Measurements from ENCODE around the gene SCAPER.

Gene SCAPER

DNA sequence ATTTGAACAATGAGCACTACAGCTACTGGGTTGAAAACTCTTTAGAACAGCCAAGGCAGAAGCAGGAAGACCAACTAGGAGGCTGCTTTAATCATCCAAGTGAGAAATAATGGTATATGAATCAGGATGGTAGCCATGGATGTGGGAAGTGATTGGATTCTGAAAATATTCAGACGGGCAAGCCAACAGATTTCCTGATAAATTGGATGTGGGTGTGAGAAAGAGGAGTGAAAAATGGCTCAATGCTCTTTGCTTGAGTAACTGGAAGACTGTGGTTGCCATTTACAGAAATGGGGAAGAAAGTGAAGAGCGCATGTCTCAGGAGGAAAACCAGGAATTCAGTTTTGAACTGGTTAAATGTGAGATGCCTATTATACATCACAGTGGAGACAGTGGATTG is 518.2 kb downstream of the SCAPER start:
- DNase-seq, result no peak

DNA sequence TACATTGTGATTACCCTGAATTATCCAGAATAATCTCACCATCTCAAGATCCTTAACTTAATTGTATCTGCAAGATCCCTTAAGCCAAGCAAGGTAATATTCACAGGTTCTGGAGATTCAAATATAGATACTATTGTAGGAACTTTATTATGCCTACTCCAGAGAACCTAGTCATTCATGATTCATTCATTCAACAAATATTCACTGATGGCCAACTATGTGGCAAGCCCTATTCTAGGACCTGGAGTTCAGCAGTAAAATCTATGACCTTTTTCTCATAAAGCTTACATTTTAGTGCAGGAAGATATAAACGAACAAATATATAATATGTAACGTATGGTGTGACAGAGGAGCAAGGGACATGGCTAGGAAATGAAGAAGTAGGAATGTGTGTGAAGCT is 519.0 kb downstream of the SCAPER start:
- DNase-seq, result no peak

DNA sequence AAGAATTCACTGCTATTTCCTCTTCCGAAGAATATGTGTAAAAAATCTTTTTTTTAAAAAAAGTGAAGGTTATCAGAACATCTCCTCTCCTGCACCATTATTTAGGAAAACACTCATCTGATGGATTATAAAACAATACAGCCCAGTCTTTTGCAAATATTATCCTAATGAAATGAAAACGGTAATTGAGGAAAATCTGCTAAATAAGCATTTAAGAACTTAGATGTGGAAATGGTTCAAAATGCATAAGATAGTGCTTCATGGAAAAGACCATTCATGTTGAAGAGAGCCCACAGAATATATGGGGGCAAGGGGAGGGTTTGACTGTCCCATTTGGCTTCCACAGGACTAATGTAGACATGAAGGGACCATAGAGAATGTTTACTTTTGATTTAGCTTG is 520.7 kb downstream of the SCAPER start:
- DNase-seq, result no peak

DNA sequence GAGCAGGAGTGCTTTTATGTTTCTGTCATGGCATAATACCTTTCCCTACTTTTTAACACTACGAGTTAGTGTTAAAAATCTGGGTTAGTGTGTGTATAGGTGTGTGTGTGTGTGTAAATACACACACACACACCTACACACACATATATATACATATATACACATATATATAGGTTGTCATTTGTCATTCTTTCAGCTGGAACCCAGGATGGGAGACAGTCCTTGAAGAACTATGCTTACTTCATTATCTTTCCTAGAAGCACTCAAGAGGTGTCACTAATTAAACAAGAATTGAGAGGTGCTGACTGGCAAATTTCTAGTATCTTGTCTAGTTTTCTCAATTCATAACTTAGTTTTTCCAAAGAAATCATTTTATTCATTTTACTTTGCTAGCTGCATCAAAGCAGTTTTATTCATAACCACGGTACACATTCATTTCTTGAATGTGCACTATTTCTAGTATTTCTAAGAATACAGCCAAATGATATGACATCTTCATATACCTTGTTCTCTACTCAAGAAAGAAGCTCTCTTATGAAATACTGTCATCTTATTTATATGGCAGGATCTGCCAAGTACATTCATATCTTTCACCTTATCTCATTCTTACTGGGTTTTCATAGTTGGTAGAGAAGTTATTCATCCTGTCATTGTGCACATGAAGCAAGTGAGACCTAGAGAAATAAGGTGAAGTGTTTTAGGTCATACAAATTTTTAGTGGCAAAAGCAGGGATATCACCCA is 522.0 kb downstream of the SCAPER start:
- no peak for DNase-seq

DNA sequence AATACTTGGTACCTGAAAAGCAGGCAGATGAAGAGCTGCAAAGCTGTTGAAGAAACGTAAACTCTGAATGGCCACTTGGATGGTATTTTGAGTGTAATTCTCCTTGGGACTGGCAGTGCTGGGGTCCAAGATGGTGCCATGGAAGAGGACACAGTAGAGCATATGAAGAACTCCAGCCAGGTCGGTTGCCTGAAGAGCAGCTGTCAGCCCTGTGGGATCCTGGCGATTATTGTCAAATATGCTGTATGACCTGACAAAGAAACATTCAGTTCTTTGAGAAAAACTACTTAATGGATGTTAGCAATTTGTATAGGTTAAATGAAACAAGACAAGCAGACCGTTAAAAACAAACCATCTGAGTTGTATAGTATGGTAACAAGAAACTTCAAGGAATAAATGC is 523.8 kb downstream of the SCAPER start:
- DNase-seq, result no peak

DNA sequence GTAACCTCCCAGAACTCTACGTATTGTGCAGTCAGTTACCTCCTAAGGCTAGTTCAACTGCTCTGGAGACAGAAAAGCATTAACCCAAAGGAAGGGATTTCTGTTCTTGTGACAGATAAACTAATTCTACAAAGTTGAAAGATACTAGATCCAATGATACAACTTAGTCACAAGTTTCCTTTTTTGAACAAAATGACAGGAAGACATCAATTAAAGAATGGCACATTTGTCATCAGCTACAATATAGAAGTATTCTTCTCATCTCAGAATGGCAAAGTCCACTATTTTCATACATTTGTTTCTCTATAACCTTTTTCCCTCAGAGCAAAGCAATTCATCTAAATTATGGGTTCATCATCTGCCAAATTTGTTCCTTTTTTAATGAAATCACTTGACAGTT is 524.9 kb downstream of the SCAPER start:
- no peak for DNase-seq

DNA sequence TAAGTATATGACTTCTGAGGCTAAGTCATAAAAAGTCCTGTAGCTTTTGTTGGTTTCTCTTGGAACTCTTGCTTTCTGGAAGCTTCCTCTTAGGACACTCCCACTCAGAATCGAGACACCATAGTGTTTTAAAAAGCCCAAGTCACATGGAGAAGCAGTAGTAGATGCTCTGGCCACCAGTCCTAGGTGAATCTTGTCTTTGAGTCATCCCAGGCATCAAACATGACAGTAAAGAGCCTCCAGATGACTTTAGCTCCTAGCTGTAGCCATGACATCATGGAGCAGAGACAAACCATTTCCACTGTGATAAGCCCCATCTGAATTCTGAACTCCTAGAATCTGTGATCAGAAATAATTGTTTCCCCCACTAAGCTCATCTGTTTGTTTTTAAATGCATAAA is 526.4 kb downstream of the SCAPER start:
- DNase-seq, result no peak

DNA sequence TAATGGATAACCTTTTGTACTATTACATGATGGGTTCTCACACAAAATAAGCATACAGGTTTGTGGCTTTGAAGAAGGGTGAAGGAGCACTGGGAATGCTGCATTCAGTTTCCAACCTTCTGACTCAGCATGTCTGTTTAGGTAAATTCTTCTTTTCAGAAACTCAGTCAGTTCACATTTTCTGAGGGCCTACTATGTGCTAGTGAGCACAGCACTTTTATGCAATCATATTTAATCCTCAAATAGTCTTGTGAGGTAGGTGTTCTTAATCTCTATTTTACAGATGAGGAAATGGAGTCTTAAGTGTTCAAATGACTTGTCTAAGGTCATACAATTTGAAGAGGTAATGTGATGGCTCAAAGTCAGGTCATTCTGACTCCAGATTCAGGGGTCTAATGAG is 527.4 kb downstream of the SCAPER start:
- no peak for DNase-seq

DNA sequence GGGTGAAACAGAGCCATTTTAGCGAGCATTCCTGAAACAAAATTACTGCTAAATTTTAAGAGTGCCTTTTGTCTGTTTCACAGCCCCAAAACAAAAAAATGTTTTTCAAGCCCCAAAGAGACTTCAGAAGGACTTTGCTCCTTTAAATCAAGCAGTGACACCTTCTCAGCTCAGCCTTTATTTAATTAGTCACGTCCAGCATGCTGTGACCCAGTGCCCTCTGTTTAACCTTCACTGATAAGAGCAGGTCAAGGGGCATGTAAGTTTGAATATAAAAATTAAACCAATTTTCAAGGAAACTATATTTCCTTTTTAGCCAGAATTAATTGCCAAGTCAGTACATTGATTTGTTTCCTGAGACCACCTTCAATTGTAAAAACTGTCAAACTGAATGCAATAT is 527.9 kb downstream of the SCAPER start:
- DNase-seq, result no peak

DNA sequence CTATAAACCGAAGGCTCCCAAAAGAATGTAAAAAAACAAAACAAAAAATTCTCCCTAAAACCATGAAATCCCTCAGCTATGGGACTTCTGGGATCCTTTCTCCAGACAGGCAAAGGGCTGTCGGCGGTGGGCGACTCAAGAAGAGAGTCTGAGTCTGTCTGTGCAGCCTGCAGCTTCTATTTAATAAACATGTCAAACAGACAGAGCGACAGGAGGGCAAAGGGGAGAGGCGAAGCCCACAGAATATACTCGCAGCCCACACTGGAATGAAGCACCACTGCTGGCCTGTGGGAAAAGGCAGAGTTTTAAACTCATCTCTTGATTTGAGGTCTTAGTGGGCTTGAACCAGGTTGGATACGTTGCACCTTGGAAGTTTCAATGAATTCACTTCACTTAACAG is 528.3 kb downstream of the SCAPER start:
- no peak for DNase-seq

DNA sequence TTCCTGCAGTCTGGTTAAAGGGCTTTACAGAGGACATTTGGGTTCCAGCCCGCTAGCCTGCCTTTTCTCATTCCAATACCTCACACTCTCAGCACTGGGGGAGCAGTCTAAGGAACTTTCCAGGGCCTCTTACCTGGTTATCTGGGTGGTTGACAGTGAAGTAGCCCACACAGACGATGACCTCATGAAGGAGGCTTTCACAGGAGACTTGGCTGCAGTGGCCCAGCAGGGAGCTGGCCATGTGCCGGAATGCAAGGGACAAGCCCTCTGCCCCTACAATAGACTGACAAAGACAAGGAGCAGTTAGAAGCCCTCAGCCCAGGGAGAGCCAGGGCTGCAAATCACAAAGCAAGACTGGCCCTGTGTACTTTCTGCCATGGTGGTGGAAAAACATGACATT is 529.1 kb downstream of the SCAPER start:
- no peak for DNase-seq

DNA sequence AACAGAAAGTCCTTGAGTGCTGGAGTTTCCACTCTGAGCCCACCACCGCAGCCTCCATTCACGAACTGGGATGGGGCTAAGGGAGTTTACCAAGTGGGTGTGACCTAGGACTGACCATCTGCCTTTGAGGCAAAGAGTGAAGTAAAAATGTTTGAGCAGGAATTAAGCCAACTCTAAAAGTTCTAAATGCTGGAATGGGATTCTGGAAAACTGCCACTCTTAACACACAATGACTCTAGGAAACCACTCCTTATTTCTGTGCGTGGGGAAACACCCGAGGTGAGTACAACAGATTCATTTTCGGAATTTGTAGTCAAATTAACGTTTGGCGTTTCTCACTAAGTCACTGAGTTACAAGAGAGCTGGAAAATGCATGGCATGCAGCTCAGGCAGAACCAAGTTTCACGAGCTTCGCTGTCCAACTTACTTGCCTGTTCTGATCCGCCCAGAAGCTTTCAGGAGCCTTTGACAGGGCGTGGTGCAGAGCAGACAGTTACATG is 537.0 kb downstream of the SCAPER start:
- DNase-seq, result no peak

DNA sequence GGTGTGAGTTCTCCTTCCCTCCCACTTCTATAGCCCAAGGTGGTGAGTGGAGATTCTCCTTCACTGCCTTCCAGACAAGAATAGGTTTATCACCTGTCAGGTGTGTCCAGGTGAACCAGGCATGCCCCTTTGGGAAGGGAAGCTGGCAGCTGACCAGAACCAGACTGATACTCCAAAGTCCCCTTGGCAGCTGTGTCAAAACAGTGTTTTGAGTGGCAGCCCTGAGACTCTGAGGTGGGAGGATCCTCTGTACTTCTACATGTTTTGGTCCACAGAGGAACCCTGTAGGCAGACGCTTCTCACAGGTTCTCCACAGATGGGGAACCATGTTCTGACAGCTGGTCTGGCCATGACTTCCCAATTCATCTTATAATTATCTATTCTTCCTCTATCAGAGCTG is 538.4 kb downstream of the SCAPER start:
- no peak for DNase-seq

DNA sequence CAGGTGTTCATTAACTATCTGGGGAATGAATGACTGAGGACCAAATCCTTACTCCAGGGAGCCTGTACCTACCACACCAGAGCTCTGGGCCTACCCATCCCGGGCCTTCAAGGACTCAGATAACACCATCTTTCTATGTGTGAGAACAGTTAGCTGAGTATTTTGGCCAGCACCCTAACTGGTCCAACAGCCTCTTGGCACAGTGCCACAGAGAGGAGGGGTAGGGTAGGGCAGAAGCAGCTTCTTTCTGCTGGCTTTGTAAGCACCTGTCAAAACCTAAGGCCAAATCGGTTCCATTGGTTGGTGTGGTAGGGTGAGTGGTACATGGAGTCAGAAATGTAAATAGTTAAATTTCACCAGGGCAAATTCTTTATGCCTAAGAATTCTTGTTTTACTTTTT is 541.9 kb downstream of the SCAPER start:
- no peak for DNase-seq

DNA sequence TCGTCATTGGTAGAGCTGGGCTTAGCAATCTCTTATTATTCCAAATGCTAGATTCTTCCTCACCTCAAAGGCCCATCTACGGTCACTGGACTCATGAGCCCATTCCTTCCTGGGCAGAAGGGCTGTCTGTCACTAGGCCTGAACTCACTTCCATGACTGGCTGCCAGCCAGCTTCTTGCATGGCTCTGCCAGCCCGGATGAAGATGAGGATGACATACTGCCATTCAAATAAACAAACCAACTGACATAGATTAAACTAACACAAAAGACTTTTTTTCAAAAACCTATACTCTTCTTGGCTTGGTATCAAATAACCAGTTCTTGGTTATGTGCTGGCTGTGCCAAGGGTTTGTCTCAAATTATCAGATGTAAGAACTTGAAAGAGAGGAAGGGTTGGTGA is 544.7 kb downstream of the SCAPER start:
- no peak for DNase-seq

DNA sequence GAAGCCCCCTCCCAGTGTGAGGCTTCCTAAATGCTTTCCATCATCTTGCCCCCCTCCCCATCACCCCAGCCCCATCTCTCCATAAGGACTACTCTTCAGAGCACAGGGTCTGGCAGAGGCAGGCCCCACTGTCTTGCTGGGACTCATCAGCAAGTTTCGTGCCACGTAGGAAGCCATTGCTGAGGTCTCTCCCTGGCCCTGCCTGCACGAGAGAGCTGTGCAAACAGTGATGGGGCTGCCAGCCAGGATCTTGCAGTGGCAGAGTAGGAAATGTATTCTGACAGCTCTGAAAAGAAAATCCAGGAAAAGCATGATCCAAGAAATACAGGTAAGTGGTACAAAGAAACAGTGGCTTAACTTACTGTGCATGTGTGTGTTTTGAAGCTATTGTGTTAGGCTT is 546.0 kb downstream of the SCAPER start:
- no peak for DNase-seq

DNA sequence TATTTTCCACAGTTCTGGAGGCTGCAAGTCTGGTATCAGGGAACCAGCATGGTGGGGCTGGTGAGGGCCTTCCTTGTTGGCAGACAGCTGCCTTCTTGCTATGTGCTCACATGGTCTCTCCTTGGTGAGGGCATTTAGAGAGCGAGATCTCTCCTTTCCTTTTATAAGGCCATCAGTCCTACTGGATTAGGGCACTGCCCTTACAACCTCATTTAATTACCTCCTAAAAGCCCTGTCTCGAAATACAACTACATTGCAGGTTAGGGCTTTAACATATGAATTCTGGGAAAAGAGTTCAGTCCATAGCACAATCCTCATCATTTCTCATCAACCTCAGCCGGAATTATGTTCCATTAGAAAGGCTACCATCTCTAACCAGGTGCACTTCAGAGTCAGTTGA is 546.7 kb downstream of the SCAPER start:
- no peak for DNase-seq

DNA sequence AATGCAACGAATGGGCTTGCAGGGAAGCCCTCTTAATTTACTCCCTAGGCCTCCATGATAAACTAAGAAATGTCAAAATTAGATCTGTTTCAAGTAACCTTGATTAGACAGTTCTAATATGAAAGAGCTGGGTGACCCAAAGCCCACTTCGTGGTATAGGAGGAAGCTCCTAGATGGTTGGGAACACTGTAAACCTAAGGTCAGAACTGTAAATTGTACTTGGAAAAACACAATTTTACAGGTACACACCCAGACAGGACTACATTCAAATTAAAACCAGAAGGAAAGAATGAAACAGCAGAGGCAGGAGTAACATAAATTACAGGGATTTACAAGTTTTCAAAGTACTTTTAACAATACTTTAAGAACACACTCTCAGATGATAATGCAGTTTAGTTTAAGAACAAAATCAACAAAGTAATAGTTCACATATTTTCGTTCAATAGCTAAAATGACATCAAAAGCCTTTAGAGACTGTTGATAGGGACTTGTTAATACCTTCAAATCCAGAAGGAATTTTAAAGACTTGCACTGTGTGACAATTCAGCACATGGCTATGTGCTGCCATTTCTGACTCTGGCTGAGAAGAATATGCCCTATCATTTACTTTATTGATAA is 550.2 kb downstream of the SCAPER start:
- DNase-seq, result no peak

DNA sequence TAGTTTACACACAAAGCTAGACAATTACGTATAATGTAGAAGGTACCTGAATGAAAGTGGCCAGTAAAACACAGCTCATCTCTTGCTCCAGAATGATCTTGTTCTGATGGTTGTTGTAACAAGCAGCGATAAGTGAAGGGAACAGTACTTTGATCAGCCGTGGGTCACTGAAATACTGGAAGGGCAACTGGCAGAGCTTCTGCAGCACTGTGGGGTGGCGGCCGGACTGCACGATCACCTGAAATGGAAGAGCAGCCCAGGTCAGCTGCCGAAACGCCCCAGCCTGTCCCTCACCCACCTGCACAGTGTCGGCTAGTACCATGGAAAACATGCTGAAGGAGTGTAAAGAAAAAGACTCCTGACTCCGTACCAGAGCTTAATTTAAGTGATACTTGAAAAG is 551.2 kb downstream of the SCAPER start:
- no peak for DNase-seq

DNA sequence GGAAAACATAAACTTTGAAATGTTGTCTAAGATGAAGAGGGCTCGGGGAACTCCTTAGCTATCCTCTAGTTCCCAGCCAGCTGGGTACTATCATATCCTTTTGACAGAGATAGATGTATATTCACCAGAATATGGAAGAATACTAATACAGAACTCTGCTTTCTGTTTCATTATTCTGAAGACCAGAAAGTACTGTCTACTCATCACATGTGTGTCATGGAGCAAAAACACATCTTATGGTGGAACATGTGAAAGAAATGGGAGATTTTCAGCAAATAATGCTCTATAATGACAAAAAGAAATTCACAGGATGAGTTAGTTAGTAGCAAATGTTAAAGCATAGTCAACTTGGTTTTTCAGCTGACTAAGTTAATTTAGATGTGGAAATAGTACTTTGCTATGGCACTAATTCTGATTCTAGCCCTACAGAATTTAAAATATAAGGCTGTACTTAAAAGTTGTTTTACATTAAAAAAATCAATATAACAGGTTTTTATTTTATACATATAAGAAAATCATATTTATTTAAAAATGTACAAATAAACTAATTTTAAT is 552.0 kb downstream of the SCAPER start:
- DNase-seq, result no peak

DNA sequence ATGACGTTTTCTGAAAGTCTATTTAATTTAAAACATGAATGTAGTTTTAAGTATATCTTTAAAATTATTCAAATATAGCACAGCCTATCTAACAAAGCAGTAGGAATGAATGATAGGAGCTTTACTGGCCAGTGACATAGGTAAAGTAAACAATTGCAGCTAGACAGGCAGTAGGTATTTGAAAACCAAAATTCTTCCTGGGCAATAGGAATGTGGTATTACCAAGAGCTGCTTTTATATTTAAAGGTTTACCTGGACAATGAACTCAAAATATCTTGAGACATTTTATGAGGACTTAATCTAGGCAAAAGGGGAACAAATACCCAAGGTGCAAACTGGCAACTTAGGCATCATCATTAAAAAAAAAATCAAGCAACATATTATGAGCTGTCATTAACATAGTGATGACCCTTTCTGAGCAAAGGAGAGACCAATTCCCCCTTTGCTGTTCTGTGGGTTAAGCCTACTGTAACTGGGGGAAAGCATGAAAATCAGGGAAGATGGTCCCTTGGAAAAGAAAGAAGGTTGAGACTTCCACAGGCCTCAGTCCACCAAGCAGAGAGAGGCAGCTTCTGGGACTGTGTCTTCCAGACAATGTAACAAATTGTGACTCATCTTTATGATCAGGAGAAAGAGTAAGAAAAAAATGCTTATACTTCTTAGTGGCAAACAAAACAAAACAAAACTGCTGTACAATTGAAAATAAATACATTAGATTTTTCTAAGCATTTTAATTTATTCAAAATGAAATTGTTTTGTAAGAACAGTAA is 555.7 kb downstream of the SCAPER start:
- no peak for DNase-seq

DNA sequence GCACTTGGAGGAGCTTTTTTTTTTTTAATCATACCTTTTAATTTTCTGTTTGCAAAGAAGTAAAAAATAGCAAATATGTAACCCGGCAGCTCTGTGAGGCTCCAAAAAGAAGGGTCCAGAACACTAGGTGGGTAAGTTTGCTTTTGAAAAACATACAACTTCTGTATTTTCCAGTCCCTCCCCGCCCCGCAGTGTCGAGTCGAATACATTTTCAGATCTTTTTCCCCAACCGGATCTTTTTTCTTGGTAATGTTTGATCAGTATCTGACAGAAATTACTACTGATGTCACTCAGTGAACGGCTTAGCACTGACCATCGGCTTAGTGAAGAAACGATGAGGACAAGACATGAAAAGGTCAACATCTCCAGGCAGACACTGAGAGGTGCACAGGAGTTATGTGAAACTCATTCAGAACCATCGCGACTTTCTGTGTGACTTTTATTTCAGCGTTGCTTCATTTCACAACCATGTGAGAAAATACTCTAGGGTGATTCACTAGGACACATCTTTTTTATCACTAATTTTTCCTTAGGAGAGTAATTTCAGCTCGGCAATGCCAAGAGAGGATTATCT is 557.6 kb downstream of the SCAPER start:
- no peak for DNase-seq
